ENCODE measurements around the gene GRAMD2A.
"Not testable (repeated sequence)": the region's sequence is repeated elsewhere in the genome, so short reads cannot be mapped to it uniquely, and the experiment has no call there.

Gene GRAMD2A

DNA sequence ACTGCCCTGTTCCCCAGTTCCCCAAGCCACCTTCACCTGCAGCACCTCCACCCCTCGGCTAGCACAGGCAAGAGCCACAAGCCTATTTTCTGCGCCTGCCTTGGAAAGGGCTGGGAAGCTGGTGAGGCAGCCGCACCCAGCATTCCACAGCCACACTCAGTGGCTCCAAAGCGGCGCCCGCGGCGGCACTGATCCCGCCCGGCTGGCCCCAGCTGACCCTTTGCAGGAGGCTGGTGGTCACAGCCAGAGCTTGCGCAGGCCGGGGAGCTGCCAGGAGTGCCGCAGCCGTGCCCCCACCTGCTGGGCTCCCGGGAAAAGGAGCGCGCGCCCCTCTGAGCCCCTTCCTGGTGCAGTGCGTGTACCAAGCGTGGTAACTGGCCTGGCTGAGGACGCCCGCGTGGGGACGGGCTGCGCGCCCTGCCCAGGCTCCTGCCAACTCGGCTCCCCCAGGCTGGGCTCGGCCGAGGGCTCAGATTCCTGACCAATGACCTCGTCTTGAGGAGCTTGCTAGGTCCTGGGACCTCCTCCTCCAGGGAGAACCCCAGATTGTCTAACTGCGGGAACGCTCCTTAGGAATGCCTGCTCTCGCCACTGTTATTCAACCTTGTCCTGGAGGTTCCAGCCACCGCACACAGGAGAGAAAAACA is 13.3 kb downstream of the GRAMD2A start:
- DNase-seq (ENCODE audit: low spot score), result no peak

GRCh38 chr15:72183781-72184164 is 13.8 kb downstream of the GRAMD2A start:
- DNase-seq (ENCODE audit: low spot score), result no peak

GRCh38 chr15:72182673-72183072 is 14.9 kb downstream of the GRAMD2A start:
- no peak for DNase-seq (ENCODE audit: low spot score)

GRCh38 chr15:72182244-72182643 is 15.3 kb downstream of the GRAMD2A start:
- no peak for DNase-seq (ENCODE audit: low spot score)

DNA sequence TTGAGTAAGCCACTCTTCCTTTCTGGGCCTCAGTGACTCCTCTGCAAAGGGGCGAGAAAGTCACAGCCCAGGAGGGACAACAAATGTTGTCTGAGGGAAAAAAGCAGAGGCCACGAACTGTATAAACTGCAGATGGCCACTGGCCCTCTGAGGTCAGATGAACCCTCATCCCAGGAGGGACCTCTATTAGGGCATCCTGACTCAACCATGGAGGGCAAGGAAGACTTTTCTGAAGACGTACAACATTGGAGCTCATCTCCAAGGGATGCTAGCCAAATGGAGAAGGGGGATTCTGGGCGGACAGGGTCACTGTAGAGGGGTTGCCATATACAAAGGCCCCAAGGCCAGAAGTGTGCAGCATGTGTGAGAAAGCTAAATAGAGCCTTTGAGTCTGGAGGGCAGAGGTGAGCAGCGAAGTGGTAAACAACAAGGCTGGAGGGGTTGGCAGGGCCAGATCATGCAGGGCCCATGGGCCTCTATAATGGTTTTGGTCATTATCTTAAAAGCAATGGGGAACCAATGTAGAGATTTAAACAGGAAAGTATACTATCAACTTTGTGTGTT is 16.7 kb downstream of the GRAMD2A start:
- no peak for DNase-seq (ENCODE audit: low spot score)

DNA sequence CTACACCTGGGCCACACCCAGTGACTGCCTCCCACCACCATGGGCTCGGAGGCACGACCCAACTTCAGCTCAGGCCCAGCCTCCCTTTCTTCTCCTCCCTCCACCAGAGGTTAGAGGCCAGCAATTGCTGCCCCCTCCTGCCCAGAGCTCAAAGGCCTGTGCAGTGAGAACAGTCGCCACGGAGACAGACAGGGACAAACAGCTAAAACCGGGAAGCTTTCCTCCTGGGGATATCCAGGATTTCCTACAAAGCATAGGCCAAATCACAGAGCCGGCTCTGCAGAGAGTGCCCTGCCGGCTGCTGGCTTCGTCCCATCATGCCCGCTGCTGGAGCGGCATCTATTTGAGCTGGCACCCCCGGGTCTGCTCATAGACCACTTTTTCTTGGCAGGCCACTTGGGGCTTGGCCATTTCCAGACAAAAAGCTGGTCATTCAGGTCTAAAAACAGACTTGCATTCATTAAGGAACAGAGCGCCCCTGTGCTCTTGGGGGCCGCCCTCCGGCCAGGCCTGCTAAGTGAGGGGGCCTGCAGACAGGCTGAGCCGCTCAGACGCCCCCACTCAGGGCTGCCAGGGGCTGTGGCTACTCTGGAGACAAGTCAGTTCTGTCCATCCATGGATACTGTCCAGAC is 17.5 kb downstream of the GRAMD2A start:
- DNase-seq (ENCODE audit: low spot score), result no peak

GRCh38 chr15:72178976-72179585 is 18.5 kb downstream of the GRAMD2A start:
- no peak for DNase-seq (ENCODE audit: low spot score)

- no peak for DNase-seq (ENCODE audit: low spot score)
Observed at GRCh38 chr15:72176743-72177142, 20.8 kb downstream of the GRAMD2A start.

DNA sequence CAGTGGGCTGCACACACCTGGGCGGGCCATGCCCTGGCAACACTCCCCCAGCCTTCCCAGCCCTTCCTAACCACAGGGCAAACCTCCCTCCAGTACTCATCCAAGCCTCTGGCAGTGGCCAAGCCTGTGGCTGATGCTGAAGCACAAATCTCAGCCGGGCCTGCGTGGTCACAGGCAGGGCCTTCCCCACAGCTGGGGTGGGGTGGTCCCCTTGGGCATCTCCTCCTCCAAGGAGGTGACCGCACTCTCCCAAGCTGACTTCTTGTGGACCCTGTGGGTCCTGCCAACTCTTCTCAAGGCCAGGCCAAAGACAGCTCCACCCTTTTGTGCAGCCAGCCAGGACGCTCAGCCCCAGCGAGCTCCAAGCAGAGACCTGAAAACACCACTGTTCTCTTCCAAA is 21.4 kb downstream of the GRAMD2A start:
- no peak for DNase-seq (ENCODE audit: low spot score)

GRCh38 chr15:72175186-72176044 is 22.2 kb downstream of the GRAMD2A start:
- DNase-seq (ENCODE audit: low spot score), result no peak

- no peak for DNase-seq (ENCODE audit: low spot score)
Observed at GRCh38 chr15:72174551-72175165, 22.9 kb downstream of the GRAMD2A start.

DNA sequence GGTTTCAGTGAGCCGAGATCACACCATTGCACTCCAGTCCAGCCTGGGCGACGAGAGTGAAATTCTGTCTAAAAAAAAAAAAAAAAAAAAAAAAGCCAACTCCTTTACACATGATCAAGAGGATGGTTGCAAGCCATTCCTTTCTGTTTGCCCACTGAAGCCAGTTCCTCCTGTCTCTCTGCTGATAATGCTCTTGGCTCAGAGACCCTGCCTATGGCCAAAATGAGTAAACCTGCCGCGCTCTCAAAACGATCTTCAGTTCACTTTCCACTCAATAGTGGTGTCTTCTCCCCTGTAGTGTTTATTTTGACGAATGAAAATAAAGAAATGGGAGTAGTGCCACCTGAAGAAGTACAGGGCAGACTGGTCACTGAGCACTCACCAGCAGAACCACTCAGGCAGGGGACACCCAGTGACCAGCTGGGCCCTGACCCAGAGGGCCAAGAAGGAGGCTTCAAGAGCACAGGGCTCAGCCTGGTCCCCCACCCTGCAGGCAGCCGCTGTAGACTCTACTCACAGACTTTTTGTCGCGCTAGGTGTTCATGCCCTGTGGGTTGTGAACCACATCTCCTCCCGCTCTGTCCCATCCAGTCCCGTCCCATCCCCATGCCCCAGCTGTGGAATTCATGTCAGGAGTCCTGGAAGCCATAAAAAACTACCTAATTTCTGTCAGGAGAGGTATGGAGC is 23.6 kb downstream of the GRAMD2A start:
- DNase-seq (ENCODE audit: low spot score), result no peak

GRCh38 chr15:72173401-72173800 is 24.2 kb downstream of the GRAMD2A start:
- no peak for DNase-seq (ENCODE audit: low spot score)

DNA sequence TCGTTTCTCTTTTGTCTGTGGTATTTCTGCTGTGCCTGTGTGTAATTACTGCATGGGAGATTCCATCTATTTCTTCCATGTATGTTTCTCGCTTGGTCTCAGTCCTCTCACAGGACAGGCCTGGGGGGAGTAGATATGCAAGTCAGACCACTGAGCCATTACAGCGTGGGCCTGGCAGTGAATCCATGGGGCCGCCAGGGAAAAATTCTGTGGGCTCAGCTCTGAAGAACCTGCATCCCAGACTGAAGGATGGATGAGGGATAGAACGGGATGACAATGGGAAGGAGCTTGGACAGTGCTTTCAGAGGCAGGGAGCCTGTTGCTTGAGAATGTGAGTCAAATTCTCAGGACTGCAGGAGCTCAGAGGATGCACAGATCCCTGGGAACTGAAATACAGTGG is 24.8 kb downstream of the GRAMD2A start:
- DNase-seq (ENCODE audit: low spot score), result no peak

DNA sequence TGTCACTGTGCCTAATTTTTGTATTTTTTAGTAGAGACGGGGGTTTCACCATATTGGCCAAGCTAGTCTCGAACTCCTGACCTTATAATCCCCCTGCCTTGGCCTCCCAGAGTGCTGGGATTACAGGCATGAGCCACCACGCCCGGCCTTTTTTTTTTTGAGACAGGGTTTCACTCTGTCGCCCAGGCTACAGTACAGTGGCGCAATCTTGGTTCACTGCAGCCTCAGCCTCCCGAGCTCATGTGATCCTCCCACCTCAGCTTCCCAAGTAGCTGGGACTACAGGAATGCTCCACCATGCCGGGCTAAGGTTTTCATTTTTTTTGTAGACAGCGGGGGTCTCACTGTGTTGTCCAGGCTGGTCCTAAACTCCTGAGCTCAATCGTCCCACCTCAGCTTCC is 25.6 kb downstream of the GRAMD2A start:
- not testable (repeated sequence) for DNase-seq (ENCODE audit: low spot score)

DNA sequence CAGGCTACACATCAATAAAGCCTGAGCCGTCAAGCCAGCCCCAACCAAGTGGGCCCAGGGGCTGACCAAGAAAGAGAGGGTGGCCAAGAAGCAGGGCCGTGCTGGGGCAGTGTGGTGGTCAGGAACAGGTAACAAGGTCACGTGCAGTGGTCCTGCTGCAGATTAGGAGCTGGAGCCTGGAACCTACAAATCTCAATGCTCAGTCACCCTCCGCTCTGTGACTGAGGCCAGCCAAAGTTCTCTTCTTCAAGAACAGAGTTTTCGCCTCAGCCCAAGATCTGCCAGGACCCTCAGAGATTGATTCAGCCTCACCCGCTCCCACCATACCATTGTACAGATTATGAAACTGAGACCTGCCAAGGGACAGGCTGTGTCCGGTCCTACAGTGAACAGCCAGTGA is 26.9 kb downstream of the GRAMD2A start:
- DNase-seq (ENCODE audit: low spot score), result no peak

DNA sequence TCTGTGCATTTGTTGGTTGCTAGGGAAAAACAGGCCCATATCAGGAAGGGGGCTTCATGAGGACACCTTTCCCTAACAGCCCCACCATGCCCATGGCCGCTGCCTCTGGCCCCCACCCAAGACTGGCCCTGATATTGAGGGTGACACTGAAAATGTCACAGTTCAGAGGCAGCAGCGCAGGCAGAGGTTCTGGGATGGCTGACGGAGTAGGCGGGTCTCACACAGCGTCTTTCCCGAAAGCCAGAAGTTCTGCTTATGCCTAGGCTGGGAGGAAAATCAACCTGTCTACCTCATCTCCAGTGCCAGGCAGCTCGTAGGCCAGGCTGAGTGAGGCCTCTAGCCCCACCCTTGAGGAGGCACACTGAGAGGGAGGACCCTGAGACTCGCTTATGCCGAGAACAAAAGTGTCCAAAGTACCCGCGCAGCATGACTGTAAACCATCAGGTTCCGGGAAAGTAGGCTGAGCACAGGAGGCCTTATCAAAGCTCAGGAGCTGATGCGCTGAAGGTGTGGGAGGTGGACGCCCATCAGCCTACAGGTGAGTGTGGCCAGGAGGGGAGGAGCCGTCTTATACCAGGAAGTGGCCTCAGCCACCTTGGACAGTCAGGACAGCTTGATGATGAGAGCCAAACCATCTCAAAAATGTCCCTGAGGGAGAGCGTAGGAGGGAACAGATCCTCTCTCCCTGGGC is 27.5 kb downstream of the GRAMD2A start:
- DNase-seq (ENCODE audit: low spot score), result no peak

- DNase-seq (ENCODE audit: low spot score), result no peak
Observed at GRCh38 chr15:72169236-72169920, 28.2 kb downstream of the GRAMD2A start.

DNA sequence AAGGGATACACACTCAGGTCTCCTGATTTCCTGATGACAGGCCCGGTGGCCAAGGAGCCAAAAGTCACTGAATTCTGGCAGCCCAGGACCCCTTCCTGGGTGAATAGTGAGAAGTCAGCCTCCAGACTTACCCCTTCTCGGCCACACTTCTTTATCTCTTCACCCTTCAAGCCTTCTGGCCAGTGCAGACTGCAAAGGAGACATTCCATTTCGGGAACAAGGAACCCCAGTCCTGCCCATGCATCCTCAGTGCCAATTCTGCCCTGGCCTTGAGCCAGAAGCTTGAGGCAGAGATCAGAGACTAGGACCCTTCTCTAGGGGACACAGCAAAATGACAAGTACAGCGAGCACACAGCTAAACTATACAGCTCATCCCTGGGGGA is 28.8 kb downstream of the GRAMD2A start:
- DNase-seq (ENCODE audit: low spot score), result no peak

DNA sequence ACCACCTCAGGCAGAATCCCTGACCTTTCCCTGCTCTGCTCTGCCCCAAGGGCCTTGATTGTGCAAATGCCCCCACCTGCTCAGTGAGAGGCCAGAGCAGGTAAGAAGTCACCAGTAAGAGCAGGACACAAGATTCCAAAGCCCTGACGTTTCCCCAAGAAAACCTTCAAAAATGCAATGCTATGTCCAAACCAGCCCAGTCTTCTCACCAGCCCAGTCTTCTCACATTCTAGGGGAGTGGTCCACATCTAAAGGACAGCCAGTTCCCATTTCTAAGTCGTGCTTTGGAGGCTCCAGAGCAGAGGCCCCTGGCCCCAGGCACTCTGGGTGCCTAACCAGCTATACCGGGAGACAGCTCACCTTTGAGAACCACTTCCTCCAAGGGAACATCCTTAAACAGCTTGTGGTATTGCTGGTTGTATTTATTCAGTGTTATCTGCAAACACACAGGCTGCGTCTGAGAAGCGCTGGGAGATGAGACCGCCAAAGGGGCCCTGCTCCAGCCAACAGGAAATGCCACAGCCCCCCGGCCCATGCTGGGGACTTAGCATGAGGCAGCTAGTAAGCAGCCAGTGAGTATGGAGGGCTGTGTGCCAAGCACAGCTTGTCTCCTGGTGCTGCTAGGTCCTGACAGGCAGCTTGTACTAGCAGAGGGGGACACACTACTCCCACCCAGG is 29.3 kb downstream of the GRAMD2A start:
- DNase-seq (ENCODE audit: low spot score), result no peak
